Stimulated activated CD8-positive, alpha-beta memory T cell treated with anti-CD3 and anti-CD28 coated beads, Interleukin-7, amount 100 ng/mL, for 1 hour (primary cell): ENCODE data around the gene SALL4.
"Not testable (repeated sequence)": the region's sequence is repeated elsewhere in the genome, so short reads cannot be mapped to it uniquely, and the experiment has no call there.

Experiments
- DNase-seq, 2 donors: peaks; one replicate each; pipeline ENCODE4 v3.0.0-alpha.2; 2020; ENCODE audit warnings: low read depth in 2 of 2

SALL4 gene

GRCh38 chr20:51766994-51767866, 35.1 kb downstream of the SALL4 start:
- DNase-seq: no peak

GRCh38 chr20:51765381-51765780, 36.9 kb downstream of the SALL4 start:
- not testable (repeated sequence) for DNase-seq

- DNase-seq: no peak
Measured at GRCh38 chr20:51763965-51764602, 38.2 kb downstream of the SALL4 start.

GRCh38 chr20:51760905-51761546, 41.3 kb downstream of the SALL4 start:
- no peak for DNase-seq

GRCh38 chr20:51759769-51760510, 42.4 kb downstream of the SALL4 start:
- DNase-seq: no peak

GRCh38 chr20:51758978-51759544, 43.3 kb downstream of the SALL4 start:
- no peak for DNase-seq

- no peak for DNase-seq
Measured at GRCh38 chr20:51757226-51757625, 45.1 kb downstream of the SALL4 start.

GRCh38 chr20:51756653-51757052, 45.7 kb downstream of the SALL4 start:
- DNase-seq: no peak

- DNase-seq: not testable (repeated sequence)
Measured at GRCh38 chr20:51753220-51753619, 49.1 kb downstream of the SALL4 start.

GRCh38 chr20:51752343-51752951, 49.9 kb downstream of the SALL4 start:
- no peak for DNase-seq

GRCh38 chr20:51750770-51751388, 51.4 kb downstream of the SALL4 start:
- DNase-seq: no peak

GRCh38 chr20:51750037-51750769, 52.1 kb downstream of the SALL4 start:
- no peak for DNase-seq

GRCh38 chr20:51749674-51750036, 52.7 kb downstream of the SALL4 start:
- no peak for DNase-seq

GRCh38 chr20:51747182-51747911, 55.0 kb downstream of the SALL4 start:
- DNase-seq: no peak

GRCh38 chr20:51745804-51746203, 56.5 kb downstream of the SALL4 start:
- DNase-seq: no peak

- DNase-seq: no peak
Measured at GRCh38 chr20:51740838-51741237, 61.5 kb downstream of the SALL4 start.

GRCh38 chr20:51740308-51740707, 62.0 kb downstream of the SALL4 start:
- not testable (repeated sequence) for DNase-seq

- no peak for DNase-seq
Measured at GRCh38 chr20:51739722-51740249, 62.5 kb downstream of the SALL4 start.

GRCh38 chr20:51738877-51739447, 63.4 kb downstream of the SALL4 start:
- DNase-seq: no peak
